ENCODE results near the gene PEX11G.

Gene PEX11G

GRCh38 chr19:7428651-7429113, 60.2 kb downstream of the PEX11G start:
- no peak for DNase-seq

- no peak for DNase-seq
Measured at GRCh38 chr19:7427944-7428343, 60.9 kb downstream of the PEX11G start.

DNA sequence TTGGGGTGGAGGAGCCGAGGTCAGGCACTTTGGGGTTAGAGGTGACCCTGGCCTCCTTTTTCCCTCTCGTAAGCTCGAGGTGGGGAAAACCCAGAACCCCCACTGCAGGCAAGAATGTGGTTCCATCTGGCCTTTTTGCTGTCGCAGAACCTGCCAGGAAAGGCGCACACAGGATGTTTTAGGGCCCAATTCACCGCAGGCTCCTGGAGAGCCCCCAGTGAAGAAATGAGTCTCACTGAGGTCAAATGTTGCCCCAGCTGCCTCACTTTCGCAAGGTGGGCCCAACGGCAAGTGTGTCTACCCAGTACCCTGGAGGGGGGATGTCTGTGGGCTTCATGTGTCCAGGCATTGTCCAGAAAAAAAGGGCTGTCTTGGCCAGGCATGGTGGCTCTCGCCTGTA, 61.8 kb downstream of the PEX11G start:
- no peak for DNase-seq
